Subcutaneous adipose tissue (tissue), 4 donors: ENCODE data around the gene METAP2. TPM values are rescaled to one million over a fixed set of nuclear protein-coding genes. Genes with fewer than 3 reads are reported as not detected.

Experiments
- small RNA-seq: library from RNA; depleted of rRNA; stranded (forward); fragments of <200 nt; gene quantifications from one replicate; pipeline ENCODE3, GENCODE V24; 2016
- total RNA-seq, 4 donors: library from RNA; depleted of rRNA; stranded (reverse); fragments of >200 nt; gene quantifications; one replicate each; pipeline ENCODE4 v1.1.0, GENCODE V29; 2016
- TF ChIP-seq, protein P1 (sequence below): fragments of 450-650 bp; IDR thresholded peaks from one replicate; pipeline ENCODE4 v1.5.1; 2016; ENCODE audit warnings: low read depth, mild to moderate bottlenecking, control low read depth, antibody characterized with exemption, moderate library complexity

Gene METAP2
- total RNA-seq, 4 donors from 2014 or later: 65.2 to 138 (median 78.1) TPM

DNA sequence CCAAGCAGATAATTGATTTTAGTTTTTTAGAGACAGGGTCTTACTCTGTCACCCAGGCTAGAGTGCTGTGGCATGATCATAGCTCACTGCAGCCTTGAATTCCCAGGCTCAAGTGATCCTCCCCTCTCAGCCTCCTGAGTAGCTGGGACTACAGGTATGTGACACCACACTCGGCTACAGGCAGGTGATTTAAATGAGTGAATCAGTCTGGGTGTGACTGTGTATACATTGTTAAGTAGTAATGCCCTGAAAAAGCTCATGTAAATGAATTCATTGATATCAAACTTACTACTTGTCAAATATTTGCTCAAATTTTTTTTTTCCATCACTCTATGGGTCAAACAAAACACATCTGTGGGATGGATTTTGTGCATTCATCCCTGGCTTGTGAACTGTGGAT lies 83.7 kb downstream of the METAP2 start:
- TF ChIP-seq, protein P1, sequence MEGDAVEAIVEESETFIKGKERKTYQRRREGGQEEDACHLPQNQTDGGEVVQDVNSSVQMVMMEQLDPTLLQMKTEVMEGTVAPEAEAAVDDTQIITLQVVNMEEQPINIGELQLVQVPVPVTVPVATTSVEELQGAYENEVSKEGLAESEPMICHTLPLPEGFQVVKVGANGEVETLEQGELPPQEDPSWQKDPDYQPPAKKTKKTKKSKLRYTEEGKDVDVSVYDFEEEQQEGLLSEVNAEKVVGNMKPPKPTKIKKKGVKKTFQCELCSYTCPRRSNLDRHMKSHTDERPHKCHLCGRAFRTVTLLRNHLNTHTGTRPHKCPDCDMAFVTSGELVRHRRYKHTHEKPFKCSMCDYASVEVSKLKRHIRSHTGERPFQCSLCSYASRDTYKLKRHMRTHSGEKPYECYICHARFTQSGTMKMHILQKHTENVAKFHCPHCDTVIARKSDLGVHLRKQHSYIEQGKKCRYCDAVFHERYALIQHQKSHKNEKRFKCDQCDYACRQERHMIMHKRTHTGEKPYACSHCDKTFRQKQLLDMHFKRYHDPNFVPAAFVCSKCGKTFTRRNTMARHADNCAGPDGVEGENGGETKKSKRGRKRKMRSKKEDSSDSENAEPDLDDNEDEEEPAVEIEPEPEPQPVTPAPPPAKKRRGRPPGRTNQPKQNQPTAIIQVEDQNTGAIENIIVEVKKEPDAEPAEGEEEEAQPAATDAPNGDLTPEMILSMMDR: no peak

Small RNAs within 50 kb of the gene (small RNA-seq; reads per million reads assigned to genes)
- not detected for gene RNU6-735P

Other genes starting within 250 kb of the METAP2 start
- gene USP44, start 77.3 kb downstream of the METAP2 start, total RNA-seq: 1 to 10 TPM; 1.3 to 4.4 (median 2.6) TPM